ENCODE results near the gene PEX7.

- TF ChIP-seq POLR2AphosphoS5 (IDR thresholded peaks at IDR 0.05): no peak
- TF ChIP-seq, protein P1, sequence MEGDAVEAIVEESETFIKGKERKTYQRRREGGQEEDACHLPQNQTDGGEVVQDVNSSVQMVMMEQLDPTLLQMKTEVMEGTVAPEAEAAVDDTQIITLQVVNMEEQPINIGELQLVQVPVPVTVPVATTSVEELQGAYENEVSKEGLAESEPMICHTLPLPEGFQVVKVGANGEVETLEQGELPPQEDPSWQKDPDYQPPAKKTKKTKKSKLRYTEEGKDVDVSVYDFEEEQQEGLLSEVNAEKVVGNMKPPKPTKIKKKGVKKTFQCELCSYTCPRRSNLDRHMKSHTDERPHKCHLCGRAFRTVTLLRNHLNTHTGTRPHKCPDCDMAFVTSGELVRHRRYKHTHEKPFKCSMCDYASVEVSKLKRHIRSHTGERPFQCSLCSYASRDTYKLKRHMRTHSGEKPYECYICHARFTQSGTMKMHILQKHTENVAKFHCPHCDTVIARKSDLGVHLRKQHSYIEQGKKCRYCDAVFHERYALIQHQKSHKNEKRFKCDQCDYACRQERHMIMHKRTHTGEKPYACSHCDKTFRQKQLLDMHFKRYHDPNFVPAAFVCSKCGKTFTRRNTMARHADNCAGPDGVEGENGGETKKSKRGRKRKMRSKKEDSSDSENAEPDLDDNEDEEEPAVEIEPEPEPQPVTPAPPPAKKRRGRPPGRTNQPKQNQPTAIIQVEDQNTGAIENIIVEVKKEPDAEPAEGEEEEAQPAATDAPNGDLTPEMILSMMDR (IDR thresholded peaks at IDR 0.05): no peak
These were observed 134.5 kb downstream of the PEX7 start for GRCh38 chr6:136956590-136957544.
